ENCODE data around the gene CXXC5.

GRCh38 chr5:139647506-139648204 lies 494 bp upstream of the CXXC5 start:
- TF ChIP-seq CTCF (conservative IDR thresholded peaks at IDR 0.05 in 1 of 2, IDR thresholded peaks at IDR 0.05 in 1 of 2; ENCODE audit: low read depth in 1 of 2, low read length in 2 of 2) (no peak), EZH2 (IDR thresholded peaks at IDR 0.05; ENCODE audit: low read length, missing control alignments) (no peak)
